NT2/D1 (cell line): ENCODE measurements around the gene CTNNAL1.

Source experiments
- YY1 ChIP-seq: IDR thresholded peaks from 2 replicates; pipeline ENCODE4 v1.6.1; 2011; ENCODE audit not compliant: insufficient read length, insufficient read depth
- ZNF274 ChIP-seq: IDR thresholded peaks from 2 replicates; pipeline ENCODE4 v1.6.1; 2011; ENCODE audit warnings: mild to moderate bottlenecking, low read depth, low read length

GRCh38 chr9:109016132-109016531, 2.8 kb upstream of the CTNNAL1 start:
- no peak for TF ChIP-seq YY1
- no peak for TF ChIP-seq ZNF274
